ENCODE measurements around the gene AAK1.
"Not testable (repeated sequence)": the region's sequence is repeated elsewhere in the genome, so short reads cannot be mapped to it uniquely, and the experiment has no call there.

AAK1 gene

DNA sequence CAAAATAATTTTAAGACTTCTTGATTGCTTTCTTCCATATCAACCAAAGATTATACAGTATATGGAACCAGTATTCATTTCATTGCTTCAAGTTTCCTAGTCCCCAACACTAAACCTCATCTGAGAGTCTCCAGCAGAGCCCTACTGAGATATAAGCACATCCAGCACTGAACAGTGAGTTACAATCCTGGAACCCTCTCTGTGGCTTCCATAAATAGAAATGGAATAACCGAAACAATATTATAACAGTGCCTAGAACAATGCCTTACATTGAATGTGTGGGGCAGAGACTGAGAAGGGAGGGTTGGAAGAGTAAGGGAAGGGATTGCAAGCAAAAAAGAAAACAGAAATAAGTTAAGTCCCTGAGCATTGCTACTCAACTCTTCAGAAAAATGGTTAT is 18.9 kb downstream of the AAK1 start:
- H3K27me3 ChIP-seq (ENCODE audit: control insufficient read depth, insufficient read depth, low read length): no peaks in the 10 kb centered on the region
- H3K9ac ChIP-seq (ENCODE audit: low read length): no peak overlapping the region
- no peak overlapping the region for H3K27ac ChIP-seq (ENCODE audit: low read depth, low read length)
- H3K36me3 ChIP-seq (ENCODE audit: control insufficient read depth, insufficient read depth, low read length): no peaks in the 10 kb centered on the region
- H3K4me1 ChIP-seq (ENCODE audit: control insufficient read depth, insufficient read depth, low read length): peaks cover 5% of the 10 kb centered on the region; the same call in 1 of the 2 replicates
- H3K4me3 ChIP-seq (ENCODE audit: low read depth, low read length): no peak overlapping the region
- no peaks in the 10 kb centered on the region for H3K9me3 ChIP-seq (ENCODE audit: control insufficient read depth, insufficient read depth, low read depth, low read length)

DNA sequence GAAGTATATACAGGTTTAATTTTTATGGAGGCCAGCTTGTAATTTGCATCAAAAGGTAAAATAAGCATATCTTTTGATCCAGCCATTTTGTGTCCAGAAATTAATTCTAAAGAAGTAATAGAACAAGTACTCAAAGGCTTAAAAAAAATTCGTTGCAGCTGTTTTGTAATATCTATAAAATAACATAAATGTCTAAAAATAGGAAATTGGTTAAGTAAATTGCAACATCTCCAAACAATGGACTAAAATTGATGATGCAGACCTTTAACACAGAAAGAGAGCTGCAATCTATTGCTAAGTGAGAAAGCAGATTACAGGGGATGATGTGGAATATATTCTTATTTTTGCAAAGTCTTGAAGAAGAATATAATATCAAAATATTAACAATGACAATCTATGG is 19.4 kb downstream of the AAK1 start:
- Histone ChIP-seq H3K27ac (ENCODE audit: low read depth, low read length) (no peak overlapping the region), H3K4me3 (ENCODE audit: low read depth, low read length) (no peak overlapping the region), H3K9me3 (ENCODE audit: control insufficient read depth, insufficient read depth, low read depth, low read length) (no peaks in the 10 kb centered on the region), H3K4me1 (ENCODE audit: control insufficient read depth, insufficient read depth, low read length) (peaks cover 7% of the 10 kb centered on the region; the same call in 1 of the 2 replicates), H3K36me3 (ENCODE audit: control insufficient read depth, insufficient read depth, low read length) (no peaks in the 10 kb centered on the region), H3K9ac (ENCODE audit: low read length) (no peak overlapping the region), H3K27me3 (ENCODE audit: control insufficient read depth, insufficient read depth, low read length) (no peaks in the 10 kb centered on the region)

DNA sequence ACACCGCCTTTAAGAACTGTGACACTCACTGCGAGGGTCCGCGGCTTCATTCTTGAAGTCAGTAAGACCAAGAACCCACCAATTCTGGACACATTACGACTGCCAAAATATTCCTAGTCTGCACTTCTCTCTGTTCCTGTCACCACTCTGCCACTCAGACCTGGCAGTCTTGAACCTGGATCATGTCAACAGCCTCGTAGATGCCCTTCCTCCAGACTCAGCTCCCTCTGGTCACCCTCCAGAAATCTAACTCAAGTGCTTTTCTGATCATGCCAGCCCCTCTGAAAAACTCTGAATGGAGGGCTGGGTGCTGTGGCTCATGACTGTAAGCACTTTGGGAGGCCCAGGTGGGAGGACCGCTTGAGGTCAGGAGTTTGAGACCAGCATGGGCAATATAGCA is 20.3 kb downstream of the AAK1 start:
- Histone ChIP-seq H3K9me3 (ENCODE audit: control insufficient read depth, insufficient read depth, low read depth, low read length) (no peaks in the 10 kb centered on the region), H3K4me1 (ENCODE audit: control insufficient read depth, insufficient read depth, low read length) (peaks cover 7% of the 10 kb centered on the region; the same call in 1 of the 2 replicates), H3K4me3 (ENCODE audit: low read depth, low read length) (no peak overlapping the region), H3K36me3 (ENCODE audit: control insufficient read depth, insufficient read depth, low read length) (no peaks in the 10 kb centered on the region), H3K27me3 (ENCODE audit: control insufficient read depth, insufficient read depth, low read length) (no peaks in the 10 kb centered on the region), H3K9ac (ENCODE audit: low read length) (no peak overlapping the region), H3K27ac (ENCODE audit: low read depth, low read length) (no peak overlapping the region)

DNA sequence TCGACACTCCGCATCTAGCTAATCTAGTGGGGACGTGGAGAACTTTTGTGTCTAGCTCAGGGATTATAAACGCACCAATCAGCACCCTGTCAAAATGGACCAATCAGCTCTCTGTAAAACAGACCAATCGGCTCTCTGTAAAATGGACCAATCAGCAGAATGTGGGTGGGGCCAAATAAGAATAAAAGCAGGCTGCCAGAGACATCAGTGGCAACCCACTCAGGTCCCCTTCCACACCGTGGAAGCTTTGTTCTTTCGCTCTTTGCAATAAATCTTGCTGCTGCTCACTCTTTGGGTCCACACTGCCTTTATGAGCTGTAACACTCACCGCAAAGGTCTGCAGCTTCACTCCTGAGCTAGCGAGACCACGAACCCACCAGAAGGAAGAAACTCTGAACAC is 20.7 kb downstream of the AAK1 start:
- H3K9ac ChIP-seq (ENCODE audit: low read length); H3K9me3 ChIP-seq (ENCODE audit: control insufficient read depth, insufficient read depth, low read depth, low read length); H3K4me1 ChIP-seq (ENCODE audit: control insufficient read depth, insufficient read depth, low read length); H3K4me3 ChIP-seq (ENCODE audit: low read depth, low read length); H3K27me3 ChIP-seq (ENCODE audit: control insufficient read depth, insufficient read depth, low read length); H3K27ac ChIP-seq (ENCODE audit: low read depth, low read length); H3K36me3 ChIP-seq (ENCODE audit: control insufficient read depth, insufficient read depth, low read length): not testable (repeated sequence)

DNA sequence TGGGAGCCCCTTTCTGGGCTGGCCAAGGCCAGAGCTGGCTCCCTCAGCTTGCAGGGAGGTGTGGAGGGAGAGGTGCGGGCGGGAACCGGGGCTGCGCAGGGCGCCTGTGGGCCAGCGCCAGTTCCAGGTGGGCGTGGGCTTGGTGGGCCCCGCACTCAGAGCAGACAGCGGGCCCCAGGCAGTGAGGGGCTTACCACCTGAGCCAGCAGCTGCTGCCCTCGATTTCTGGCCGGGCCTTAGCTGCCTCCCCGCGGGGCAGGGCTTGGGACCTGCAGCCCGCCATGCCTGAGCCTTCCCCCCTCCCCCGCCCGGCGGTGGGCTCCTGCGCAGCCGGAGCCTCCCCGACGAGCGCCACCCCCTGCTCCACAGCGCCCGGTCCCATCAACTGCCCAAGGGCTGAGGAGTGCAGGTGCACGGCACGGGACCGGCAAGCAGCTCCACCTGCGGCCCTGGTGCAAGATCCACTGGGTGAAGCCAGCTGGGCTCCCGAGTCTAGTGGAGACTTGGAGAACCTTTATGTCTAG is 21.5 kb downstream of the AAK1 start:
- H3K4me1 ChIP-seq (ENCODE audit: control insufficient read depth, insufficient read depth, low read length); H3K36me3 ChIP-seq (ENCODE audit: control insufficient read depth, insufficient read depth, low read length); H3K27me3 ChIP-seq (ENCODE audit: control insufficient read depth, insufficient read depth, low read length); H3K9me3 ChIP-seq (ENCODE audit: control insufficient read depth, insufficient read depth, low read depth, low read length); H3K9ac ChIP-seq (ENCODE audit: low read length); H3K27ac ChIP-seq (ENCODE audit: low read depth, low read length); H3K4me3 ChIP-seq (ENCODE audit: low read depth, low read length): not testable (repeated sequence)

DNA sequence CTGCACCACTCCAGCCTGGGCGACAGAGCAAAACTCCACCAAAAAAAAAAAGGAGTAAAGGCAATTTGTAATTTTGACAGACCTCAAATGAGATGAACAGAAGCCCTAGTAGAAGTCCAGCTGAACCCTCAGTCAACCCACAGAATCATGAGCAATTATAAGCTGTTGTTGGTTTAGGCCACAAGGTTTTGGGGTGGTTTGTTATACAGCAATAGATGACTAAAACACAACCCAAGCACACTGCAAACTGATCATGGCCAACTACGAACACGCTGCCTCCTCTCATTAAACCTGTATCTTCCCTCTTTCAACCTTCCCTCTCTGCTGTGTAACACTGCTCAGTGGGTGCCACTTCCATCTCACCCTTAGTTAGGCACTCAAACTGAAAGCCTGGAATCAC is 22.1 kb downstream of the AAK1 start:
- H3K9ac ChIP-seq (ENCODE audit: low read length): no peak overlapping the region
- H3K36me3 ChIP-seq (ENCODE audit: control insufficient read depth, insufficient read depth, low read length): no peaks in the 10 kb centered on the region
- H3K27ac ChIP-seq (ENCODE audit: low read depth, low read length): no peak overlapping the region
- no peak overlapping the region for H3K4me3 ChIP-seq (ENCODE audit: low read depth, low read length)
- no peaks in the 10 kb centered on the region for H3K27me3 ChIP-seq (ENCODE audit: control insufficient read depth, insufficient read depth, low read length)
- no peaks in the 10 kb centered on the region for H3K9me3 ChIP-seq (ENCODE audit: control insufficient read depth, insufficient read depth, low read depth, low read length)
- peaks cover 7% of the 10 kb centered on the region; the same call in 1 of the 2 replicates for H3K4me1 ChIP-seq (ENCODE audit: control insufficient read depth, insufficient read depth, low read length)

DNA sequence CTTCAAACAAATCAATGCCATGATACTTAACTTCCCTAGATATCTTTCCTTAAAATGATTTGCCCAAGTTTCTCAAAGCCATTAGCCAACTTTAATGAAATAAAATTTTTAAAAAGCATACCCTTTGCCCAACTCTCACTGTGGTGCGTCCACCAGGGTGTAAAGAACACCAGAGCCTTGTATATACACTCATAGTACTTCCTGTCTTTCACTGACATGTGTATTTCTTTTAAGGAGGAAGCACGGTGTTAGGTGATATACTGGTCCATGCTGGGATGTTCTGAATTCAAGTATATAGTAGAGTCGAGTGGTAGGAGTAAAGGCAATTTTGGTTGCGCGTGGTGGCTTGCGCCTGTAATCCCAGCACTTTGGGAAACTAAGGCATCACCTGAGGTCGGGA is 22.7 kb downstream of the AAK1 start:
- Histone ChIP-seq H3K9ac (ENCODE audit: low read length) (no peak overlapping the region), H3K36me3 (ENCODE audit: control insufficient read depth, insufficient read depth, low read length) (no peaks in the 10 kb centered on the region), H3K4me1 (ENCODE audit: control insufficient read depth, insufficient read depth, low read length) (peaks cover 7% of the 10 kb centered on the region; the same call in 1 of the 2 replicates), H3K4me3 (ENCODE audit: low read depth, low read length) (no peak overlapping the region), H3K27ac (ENCODE audit: low read depth, low read length) (no peak overlapping the region), H3K27me3 (ENCODE audit: control insufficient read depth, insufficient read depth, low read length) (no peaks in the 10 kb centered on the region), H3K9me3 (ENCODE audit: control insufficient read depth, insufficient read depth, low read depth, low read length) (no peaks in the 10 kb centered on the region)

DNA sequence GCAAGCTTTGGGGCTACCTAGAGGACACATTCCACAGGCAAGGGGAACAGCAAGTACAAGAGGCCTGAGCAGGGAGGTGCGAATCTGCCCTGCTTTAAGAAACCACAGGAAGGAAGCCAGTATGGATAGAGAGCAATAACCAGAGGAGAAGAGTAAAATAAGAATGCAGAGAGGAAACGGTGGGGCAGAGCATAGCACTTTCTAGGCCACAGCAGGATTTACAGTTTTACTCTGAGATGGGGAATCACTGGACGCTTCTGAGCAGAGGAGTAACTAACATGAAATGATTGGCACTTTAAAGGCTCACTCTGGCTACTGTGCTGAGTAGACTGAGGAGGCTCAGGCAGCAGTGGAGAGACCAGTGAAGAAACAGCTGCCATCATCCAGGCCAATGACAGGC is 23.8 kb downstream of the AAK1 start:
- Histone ChIP-seq H3K9me3 (ENCODE audit: control insufficient read depth, insufficient read depth, low read depth, low read length) (no peaks in the 10 kb centered on the region), H3K36me3 (ENCODE audit: control insufficient read depth, insufficient read depth, low read length) (no peaks in the 10 kb centered on the region), H3K27ac (ENCODE audit: low read depth, low read length) (no peak overlapping the region), H3K9ac (ENCODE audit: low read length) (no peak overlapping the region), H3K27me3 (ENCODE audit: control insufficient read depth, insufficient read depth, low read length) (no peaks in the 10 kb centered on the region), H3K4me3 (ENCODE audit: low read depth, low read length) (no peak overlapping the region), H3K4me1 (ENCODE audit: control insufficient read depth, insufficient read depth, low read length) (peaks cover 7% of the 10 kb centered on the region; the same call in 1 of the 2 replicates)

DNA sequence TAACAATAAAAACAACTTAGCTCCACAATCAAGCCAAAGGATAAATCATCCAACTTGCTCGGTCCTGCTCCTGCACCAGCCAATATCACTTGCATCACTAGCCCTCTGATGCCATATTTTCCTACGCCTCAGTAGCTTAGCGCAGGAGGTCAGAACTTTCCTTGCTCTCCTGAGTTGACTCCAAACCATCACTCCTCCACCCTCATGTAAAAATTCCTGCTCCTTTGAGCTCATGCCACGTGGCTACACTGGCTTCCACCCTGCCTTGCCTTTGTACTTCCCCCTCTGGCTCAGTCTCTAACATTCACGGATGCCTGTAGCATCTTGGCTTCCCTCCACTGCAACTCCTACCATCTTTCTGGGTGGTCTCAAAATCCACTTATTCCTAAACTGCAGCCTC is 25.2 kb downstream of the AAK1 start:
- no peak overlapping the region for H3K4me3 ChIP-seq (ENCODE audit: low read depth, low read length)
- peaks cover 7% of the 10 kb centered on the region; the same call in 1 of the 2 replicates for H3K4me1 ChIP-seq (ENCODE audit: control insufficient read depth, insufficient read depth, low read length)
- H3K27ac ChIP-seq (ENCODE audit: low read depth, low read length): no peak overlapping the region
- H3K9ac ChIP-seq (ENCODE audit: low read length): no peak overlapping the region
- no peaks in the 10 kb centered on the region for H3K9me3 ChIP-seq (ENCODE audit: control insufficient read depth, insufficient read depth, low read depth, low read length)
- H3K27me3 ChIP-seq (ENCODE audit: control insufficient read depth, insufficient read depth, low read length): no peaks in the 10 kb centered on the region
- H3K36me3 ChIP-seq (ENCODE audit: control insufficient read depth, insufficient read depth, low read length): no peaks in the 10 kb centered on the region

DNA sequence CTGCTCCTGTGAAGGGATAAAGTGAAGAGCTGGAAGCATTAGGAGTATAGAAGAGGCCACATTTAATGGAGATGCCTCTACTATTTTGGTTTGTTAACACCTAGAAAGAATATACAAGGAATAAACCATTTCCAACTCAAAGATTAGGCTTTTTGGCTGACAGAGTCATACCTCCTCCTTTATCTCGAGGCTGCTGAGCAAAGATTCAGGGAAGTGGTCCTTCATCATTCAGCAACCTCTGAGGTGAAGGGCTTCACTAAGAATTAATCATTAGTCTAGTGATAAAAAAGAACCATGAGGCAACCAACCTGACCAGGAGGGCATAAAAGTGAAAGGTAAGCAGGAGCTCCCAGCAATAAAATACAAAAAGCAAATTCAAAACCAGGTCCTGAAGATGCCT is 25.8 kb downstream of the AAK1 start:
- H3K27ac ChIP-seq (ENCODE audit: low read depth, low read length): no peak overlapping the region
- no peaks in the 10 kb centered on the region for H3K36me3 ChIP-seq (ENCODE audit: control insufficient read depth, insufficient read depth, low read length)
- no peak overlapping the region for H3K9ac ChIP-seq (ENCODE audit: low read length)
- H3K4me3 ChIP-seq (ENCODE audit: low read depth, low read length): no peak overlapping the region
- no peaks in the 10 kb centered on the region for H3K27me3 ChIP-seq (ENCODE audit: control insufficient read depth, insufficient read depth, low read length)
- H3K9me3 ChIP-seq (ENCODE audit: control insufficient read depth, insufficient read depth, low read depth, low read length): no peaks in the 10 kb centered on the region
- peaks cover 7% of the 10 kb centered on the region; the same call in 1 of the 2 replicates for H3K4me1 ChIP-seq (ENCODE audit: control insufficient read depth, insufficient read depth, low read length)

DNA sequence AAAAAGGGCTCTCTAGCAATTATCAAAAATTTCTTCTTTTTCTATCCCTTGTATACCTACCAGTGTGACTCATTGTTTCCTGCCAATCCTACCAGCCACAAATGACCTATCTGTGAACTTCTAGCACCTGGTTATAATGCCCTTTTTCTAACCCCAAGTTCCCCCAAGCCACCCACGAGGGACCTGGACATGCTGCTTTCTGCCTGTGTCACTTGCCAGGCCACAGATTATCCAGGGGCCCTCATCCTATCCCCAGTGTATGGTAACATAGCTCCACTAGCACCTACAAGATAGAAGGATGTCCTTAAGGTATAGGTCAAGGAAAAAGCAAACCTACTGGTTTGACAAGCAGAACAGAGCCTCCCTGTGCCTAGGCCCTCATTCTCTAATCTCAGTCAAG is 26.8 kb downstream of the AAK1 start:
- Histone ChIP-seq H3K36me3 (ENCODE audit: control insufficient read depth, insufficient read depth, low read length) (no peaks in the 10 kb centered on the region), H3K4me3 (ENCODE audit: low read depth, low read length) (no peak overlapping the region), H3K9me3 (ENCODE audit: control insufficient read depth, insufficient read depth, low read depth, low read length) (no peaks in the 10 kb centered on the region), H3K9ac (ENCODE audit: low read length) (no peak overlapping the region), H3K27ac (ENCODE audit: low read depth, low read length) (no peak overlapping the region), H3K27me3 (ENCODE audit: control insufficient read depth, insufficient read depth, low read length) (no peaks in the 10 kb centered on the region), H3K4me1 (ENCODE audit: control insufficient read depth, insufficient read depth, low read length) (peaks cover 7% of the 10 kb centered on the region; the same call in 1 of the 2 replicates)

DNA sequence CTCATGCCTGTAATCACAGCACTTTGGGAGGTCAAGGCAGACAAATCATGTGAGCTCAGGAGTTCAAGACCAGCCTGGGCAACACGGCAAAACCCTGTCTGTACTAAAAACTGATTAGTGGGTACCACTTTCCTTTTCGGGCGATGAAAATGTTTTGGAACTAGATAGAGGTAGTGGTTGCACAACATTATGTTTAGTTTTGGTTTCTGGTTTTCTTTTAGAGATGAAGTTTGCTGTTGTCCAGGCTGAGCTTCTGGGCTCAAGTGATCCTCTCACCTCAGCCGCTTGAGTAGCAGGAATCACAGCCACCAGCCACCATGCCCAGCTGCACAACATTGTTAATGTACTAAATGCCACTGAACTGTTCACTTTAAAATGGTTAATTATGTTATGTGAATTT is 27.6 kb downstream of the AAK1 start:
- H3K4me3 ChIP-seq (ENCODE audit: low read depth, low read length): no peak overlapping the region
- H3K9me3 ChIP-seq (ENCODE audit: control insufficient read depth, insufficient read depth, low read depth, low read length): no peaks in the 10 kb centered on the region
- H3K27me3 ChIP-seq (ENCODE audit: control insufficient read depth, insufficient read depth, low read length): no peaks in the 10 kb centered on the region
- no peak overlapping the region for H3K27ac ChIP-seq (ENCODE audit: low read depth, low read length)
- H3K4me1 ChIP-seq (ENCODE audit: control insufficient read depth, insufficient read depth, low read length): peaks cover 7% of the 10 kb centered on the region; the same call in 1 of the 2 replicates
- H3K36me3 ChIP-seq (ENCODE audit: control insufficient read depth, insufficient read depth, low read length): no peaks in the 10 kb centered on the region
- no peak overlapping the region for H3K9ac ChIP-seq (ENCODE audit: low read length)

Measured in HUES6 (cell line).